Loucy (cell line): ENCODE data around the gene SLC27A4.

Experiments
- H2AFZ ChIP-seq: fragments of 200-600 bp; sonication (generic); 2 replicates; pipeline ENCODE4 v1.6.0; 2016; ENCODE audit warnings: antibody characterized with exemption, mild to moderate bottlenecking, low read length, moderate library complexity
- H3F3A ChIP-seq: fragments of 200-600 bp; 2 replicates; pipeline ENCODE4 v1.6.0; 2016; ENCODE audit warnings: antibody characterized with exemption, low read depth, mild to moderate bottlenecking
- H3K27me3 ChIP-seq: fragments of 200-600 bp; sonication (generic); 2 replicates; pipeline ENCODE4 v1.6.1; 2014; ENCODE audit warnings: low read length, mild to moderate bottlenecking; ENCODE audit not compliant: insufficient read depth, poor library complexity, severe bottlenecking
- H3K36me3 ChIP-seq: fragments of 200-600 bp; sonication (generic); 2 replicates; pipeline ENCODE4 v1.6.1; 2016; ENCODE audit warnings: low read length; ENCODE audit not compliant: insufficient read depth
- H3K4me1 ChIP-seq: fragments of 200-600 bp; sonication (generic); 2 replicates; pipeline ENCODE4 v1.5.1; 2014; ENCODE audit warnings: low read length, mild to moderate bottlenecking; ENCODE audit not compliant: insufficient read depth, poor library complexity, severe bottlenecking
- H3K4me2 ChIP-seq: fragments of 200-600 bp; sonication (generic); 2 replicates; pipeline ENCODE4 v1.6.0; 2014; ENCODE audit warnings: antibody characterized with exemption, low read length, low read depth, mild to moderate bottlenecking; ENCODE audit not compliant: poor library complexity, severe bottlenecking
- H3K4me3 ChIP-seq: fragments of 200-600 bp; sonication (generic); 2 replicates; pipeline ENCODE4 v1.5.1; 2014; ENCODE audit warnings: low read length, mild to moderate bottlenecking, mixed read lengths; ENCODE audit not compliant: poor library complexity, severe bottlenecking
- H3K79me2 ChIP-seq: fragments of 200-600 bp; sonication (generic); 2 replicates; pipeline ENCODE4 v1.6.1; 2014; ENCODE audit warnings: low read length; ENCODE audit not compliant: insufficient read depth
- H3K9ac ChIP-seq: fragments of 200-600 bp; sonication (generic); 2 replicates; pipeline ENCODE4 v1.6.0; 2014; ENCODE audit warnings: mild to moderate bottlenecking, low read depth, low read length, moderate library complexity; ENCODE audit not compliant: poor library complexity, severe bottlenecking
- H3K9me2 ChIP-seq: fragments of 200-600 bp; sonication (generic); replicated peaks from 2 replicates; pipeline ENCODE4 v1.6.1; 2016; ENCODE audit warnings: low read depth, low read length, mixed read lengths
- H3K9me3 ChIP-seq: fragments of 200-600 bp; sonication (generic); 2 replicates; pipeline ENCODE4 v1.6.1; 2014; ENCODE audit warnings: mild to moderate bottlenecking, antibody characterized with exemption, low read length, low read depth; ENCODE audit not compliant: insufficient read depth
- H4K20me1 ChIP-seq: fragments of 200-600 bp; sonication (generic); 2 replicates; pipeline ENCODE4 v1.6.0; 2014; ENCODE audit warnings: antibody characterized with exemption, low read length, mild to moderate bottlenecking; ENCODE audit not compliant: insufficient read depth, poor library complexity, severe bottlenecking
- EZH2phosphoT487 ChIP-seq: fragments of 200-600 bp; IDR thresholded peaks from 2 replicates; pipeline ENCODE4 v1.6.1; 2018; ENCODE audit warnings: antibody characterized with exemption, mild to moderate bottlenecking, moderate library complexity, borderline replicate concordance
- TF ChIP-seq, protein P1 (sequence below): fragments of 200-600 bp; sonication (generic); conservative IDR thresholded peaks from 2 replicates; pipeline ENCODE4 v1.5.1; 2014; ENCODE audit warnings: mild to moderate bottlenecking, antibody characterized with exemption, low read length

Gene SLC27A4

DNA sequence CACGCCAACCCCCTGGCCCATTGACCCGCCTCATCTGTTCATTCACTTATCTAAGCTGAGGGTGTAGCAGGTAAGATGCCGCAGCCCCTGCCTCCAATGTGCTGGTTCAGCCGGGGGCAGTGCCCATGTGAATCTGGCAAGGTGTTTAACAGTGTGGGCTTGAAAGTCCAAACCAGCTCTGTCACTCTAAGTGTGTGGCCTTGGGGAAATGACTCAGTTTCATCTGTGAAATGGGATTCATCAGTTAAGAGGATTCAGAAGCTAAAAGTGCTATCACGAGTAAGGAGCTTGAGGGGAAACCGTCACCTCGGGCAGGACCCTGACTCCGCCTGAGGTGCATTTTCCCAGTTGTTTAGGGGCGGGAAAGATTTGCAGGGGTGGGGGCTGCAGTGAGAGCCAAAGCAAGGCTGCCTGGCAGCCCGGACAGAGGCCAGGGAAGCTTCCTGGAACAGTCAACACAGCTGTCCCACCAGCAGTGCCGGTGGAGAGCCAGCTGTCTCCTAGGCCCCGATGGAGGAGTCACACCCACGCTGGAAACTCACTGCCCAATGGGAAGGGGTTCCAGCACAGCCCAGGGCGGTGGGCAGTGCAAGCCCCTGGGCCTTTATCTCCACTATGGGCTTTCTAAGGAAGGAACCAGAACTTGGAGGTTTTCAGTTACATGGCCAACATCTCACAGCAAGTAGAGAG is 21.1 kb downstream of the SLC27A4 start:
- H3K9me3 ChIP-seq = no peaks in the 10 kb centered on the region
- H3K9ac ChIP-seq = no peak overlapping the region
- H3K4me3 ChIP-seq = no peak overlapping the region
- no peaks in the 10 kb centered on the region for H3K79me2 ChIP-seq
- H3K9me2 ChIP-seq = no peaks in the 10 kb centered on the region
- no peak overlapping the region for H3K4me2 ChIP-seq
- H3K27me3 ChIP-seq = no peaks in the 10 kb centered on the region
- H3F3A ChIP-seq = no peaks in the 10 kb centered on the region
- H2AFZ ChIP-seq = no peak overlapping the region
- H4K20me1 ChIP-seq = no peaks in the 10 kb centered on the region
- H3K4me1 ChIP-seq = no peaks in the 10 kb centered on the region
- TF ChIP-seq EZH2phosphoT487 = no peak
- TF ChIP-seq, protein P1, sequence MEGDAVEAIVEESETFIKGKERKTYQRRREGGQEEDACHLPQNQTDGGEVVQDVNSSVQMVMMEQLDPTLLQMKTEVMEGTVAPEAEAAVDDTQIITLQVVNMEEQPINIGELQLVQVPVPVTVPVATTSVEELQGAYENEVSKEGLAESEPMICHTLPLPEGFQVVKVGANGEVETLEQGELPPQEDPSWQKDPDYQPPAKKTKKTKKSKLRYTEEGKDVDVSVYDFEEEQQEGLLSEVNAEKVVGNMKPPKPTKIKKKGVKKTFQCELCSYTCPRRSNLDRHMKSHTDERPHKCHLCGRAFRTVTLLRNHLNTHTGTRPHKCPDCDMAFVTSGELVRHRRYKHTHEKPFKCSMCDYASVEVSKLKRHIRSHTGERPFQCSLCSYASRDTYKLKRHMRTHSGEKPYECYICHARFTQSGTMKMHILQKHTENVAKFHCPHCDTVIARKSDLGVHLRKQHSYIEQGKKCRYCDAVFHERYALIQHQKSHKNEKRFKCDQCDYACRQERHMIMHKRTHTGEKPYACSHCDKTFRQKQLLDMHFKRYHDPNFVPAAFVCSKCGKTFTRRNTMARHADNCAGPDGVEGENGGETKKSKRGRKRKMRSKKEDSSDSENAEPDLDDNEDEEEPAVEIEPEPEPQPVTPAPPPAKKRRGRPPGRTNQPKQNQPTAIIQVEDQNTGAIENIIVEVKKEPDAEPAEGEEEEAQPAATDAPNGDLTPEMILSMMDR = no peak
- H3K36me3 ChIP-seq = no peaks in the 10 kb centered on the region

DNA sequence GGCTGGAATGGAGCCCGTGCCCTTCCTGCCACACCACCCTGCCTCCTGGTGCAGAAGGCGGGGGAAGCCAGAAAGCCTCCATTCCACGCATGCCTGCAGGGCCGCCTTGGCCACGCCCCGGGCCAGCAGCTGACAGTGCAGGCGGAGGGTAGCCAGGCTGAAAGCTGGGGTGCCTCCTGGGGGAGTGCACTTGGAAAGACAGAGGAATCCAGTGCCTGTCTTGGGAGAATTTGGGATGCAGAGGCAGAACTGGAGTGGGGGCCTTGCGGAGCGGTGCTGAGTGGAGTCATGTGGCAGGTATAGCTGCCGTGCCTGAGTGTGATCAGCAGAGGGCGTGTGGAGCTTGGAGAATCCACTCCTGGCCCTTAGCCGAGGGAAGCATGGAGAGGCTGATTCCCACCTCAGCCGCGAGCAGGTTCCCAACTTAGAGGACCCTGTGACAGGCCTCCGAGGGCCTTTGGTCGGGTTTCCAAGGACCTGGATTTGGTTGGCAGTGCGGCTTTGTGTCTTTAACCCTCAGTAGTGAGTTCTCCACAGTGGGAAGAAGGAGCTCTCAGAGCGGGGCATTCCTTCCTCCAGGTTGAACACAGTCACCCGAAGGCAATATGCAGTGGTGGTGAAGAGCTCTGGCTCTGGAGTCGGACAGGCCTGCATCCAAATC is 21.8 kb downstream of the SLC27A4 start:
- Histone ChIP-seq H3K9ac (no peak overlapping the region), H4K20me1 (no peaks in the 10 kb centered on the region), H3K79me2 (no peaks in the 10 kb centered on the region), H3K36me3 (no peaks in the 10 kb centered on the region), H3K9me2 (no peaks in the 10 kb centered on the region), H3K27me3 (no peaks in the 10 kb centered on the region), H3K4me3 (no peak overlapping the region), H3K4me1 (no peaks in the 10 kb centered on the region), H2AFZ (no peak overlapping the region), H3K9me3 (no peaks in the 10 kb centered on the region), H3F3A (no peaks in the 10 kb centered on the region), H3K4me2 (no peak overlapping the region)
- TF ChIP-seq EZH2phosphoT487 = no peak
- TF ChIP-seq, protein P1 = peak; percentile 81

DNA sequence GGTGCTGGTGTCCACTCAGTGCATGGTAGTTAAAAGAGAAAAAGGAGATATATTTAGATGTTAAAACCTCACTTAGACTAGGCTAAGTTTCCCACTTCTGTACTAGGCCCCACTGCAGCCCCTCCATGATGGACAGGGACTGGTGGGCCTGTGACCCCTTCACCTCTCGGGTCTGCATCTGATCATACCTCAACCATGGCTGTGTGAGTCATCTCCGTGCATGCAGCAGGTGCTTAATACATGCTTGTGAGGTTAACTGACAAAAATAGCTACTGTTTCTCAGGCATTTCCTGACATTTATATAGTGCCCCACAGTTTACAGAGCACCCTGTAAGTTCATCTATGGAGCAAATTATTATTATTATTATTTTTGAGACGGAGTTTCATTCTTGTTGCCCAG is 22.4 kb downstream of the SLC27A4 start:
- Histone ChIP-seq H3K27me3 (no peaks in the 10 kb centered on the region), H4K20me1 (no peaks in the 10 kb centered on the region), H3K79me2 (no peaks in the 10 kb centered on the region), H3F3A (no peaks in the 10 kb centered on the region), H3K4me3 (no peak overlapping the region), H3K9ac (no peak overlapping the region), H3K9me3 (no peaks in the 10 kb centered on the region), H3K9me2 (no peaks in the 10 kb centered on the region), H2AFZ (no peak overlapping the region), H3K36me3 (no peaks in the 10 kb centered on the region), H3K4me2 (no peak overlapping the region), H3K4me1 (no peaks in the 10 kb centered on the region)
- no peak for TF ChIP-seq EZH2phosphoT487
- TF ChIP-seq, protein P1 = no peak
